K562 (cell line): ENCODE data around the gene MPHOSPH8. TPM values are rescaled to one million over a fixed set of nuclear protein-coding genes. Genes with fewer than 3 reads are reported as not detected.
A peak's percentile ranks its signal among the peaks of the same experiment; 100 is the strongest.

Experiments used
- ARID1B ChIP-seq: fragments of 450-650 bp; IDR thresholded peaks from 2 replicates; pipeline ENCODE4 v1.6.1; 2016; ENCODE audit warnings: antibody characterized with exemption, mild to moderate bottlenecking, inconsistent platforms
- ARID2 ChIP-seq: fragments of 450-650 bp; IDR thresholded peaks from 2 replicates; pipeline ENCODE4 v1.6.1; 2017; ENCODE audit warnings: antibody characterized with exemption, mild to moderate bottlenecking
- DDX20 ChIP-seq: fragments of 450-650 bp; IDR thresholded peaks from 2 replicates; pipeline ENCODE4 v1.6.1; 2016; ENCODE audit warnings: missing genetic modification characterization, low read depth, mild to moderate bottlenecking, missing compliant biosample characterization, moderate library complexity
- FUS ChIP-seq: fragments of 200-400 bp; formaldehyde crosslinking; optimal IDR thresholded peaks from 2 replicates; pipeline ENCODE3; 2017; ENCODE audit warnings: low read depth, low read length
- GTF3C2 ChIP-seq: IDR thresholded peaks from 3 replicates; pipeline ENCODE4 v1.6.1; 2011; ENCODE audit warnings: borderline replicate concordance, mild to moderate bottlenecking, moderate library complexity; ENCODE audit not compliant: insufficient read length; ENCODE audit errors: extremely low read depth
- HEY1 ChIP-seq: fragments of 250-450 bp; sonication (Bioruptor Pico); IDR thresholded peaks from 2 replicates; pipeline ENCODE4 v1.5.0; 2020; ENCODE audit warnings: mild to moderate bottlenecking, moderate library complexity, borderline replicate concordance
- NFYB ChIP-seq: IDR thresholded peaks from 2 replicates; pipeline ENCODE4 v1.6.1; 2011; ENCODE audit warnings: mild to moderate bottlenecking, moderate library complexity; ENCODE audit not compliant: insufficient read length; ENCODE audit errors: extremely low read depth
- ZBTB11 ChIP-seq, 3 experiments: fragments of 200-800 bp in 1 of 3; fragments of 250-450 bp in 1 of 3; fragments of 450-650 bp in 1 of 3; sonication (Bioruptor Pico) in 1 of 3; sonication (Bioruptor generic) in 1 of 3; formaldehyde crosslinking in 1 of 3; IDR thresholded peaks; 2 replicates each; pipeline versions ENCODE4 v1.6.1 to v1.8.0; 2016 to 2022; ENCODE audit warnings: mild to moderate bottlenecking in 2 of 3, missing genetic modification characterization in 2 of 3, missing compliant biosample characterization in 1 of 3, moderate library complexity in 1 of 3
- ZBTB43 ChIP-seq: sonication (generic); formaldehyde crosslinking; IDR thresholded peaks from 2 replicates; pipeline ENCODE4 v1.8.0; 2023; ENCODE audit warnings: mild to moderate bottlenecking, missing genetic modification reagents
- ZNF143 ChIP-seq: sonication (generic); formaldehyde crosslinking; IDR thresholded peaks from 2 replicates; pipeline ENCODE4 v1.9.0; 2022; ENCODE audit warnings: mild to moderate bottlenecking, missing genetic modification reagents
- ZNF589 ChIP-seq: fragments of 200-800 bp; sonication (Bioruptor generic); IDR thresholded peaks from 2 replicates; pipeline ENCODE4 v1.6.1; 2016; ENCODE audit warnings: low read depth, missing genetic modification characterization, missing compliant biosample characterization
- polyA plus RNA-seq, 8 experiments: library from polyadenylated mRNA; depleted of rRNA in 4 of 8; stranded (reverse) in 5 of 8; unstranded in 3 of 8; fragments of >200 nt; fragmentation: Nextera tagmentation in 2 of 8; fragmentation: Illumina TruSeq in 1 of 8; extraction: Ambion mirVana in 2 of 8; extraction: Trizol in 1 of 8; gene quantifications; 2 replicates each; pipeline versions ENCODE4 v1.2.1 to v1.2.3, GENCODE V29; 2011 to 2014; ENCODE audit warnings: inconsistent platforms in 1 of 8, missing spikeins in 1 of 8
- total RNA-seq, 7 experiments: library from RNA; depleted of rRNA in 6 of 7; stranded (reverse); fragments of >200 nt in 6 of 7; fragmentation: Illumina TruSeq in 2 of 7; extraction: Trizol in 2 of 7; gene quantifications; 2 replicates each; pipeline versions ENCODE4 v1.2.1 to v1.2.3, GENCODE V29; 2011 to 2021; ENCODE audit warnings: low replicate concordance in 1 of 7
- TF ChIP-seq, protein P1 (sequence below): fragments of 250-450 bp; sonication (Bioruptor Pico); IDR thresholded peaks from 2 replicates; pipeline ENCODE4 v1.4.0; 2020; ENCODE audit warnings: mild to moderate bottlenecking
- TF ChIP-seq, protein P2 (sequence below): fragments of 250-450 bp; sonication (Bioruptor Pico); IDR thresholded peaks from 2 replicates; pipeline ENCODE4 v1.4.0; 2020

Gene MPHOSPH8
- total and polyA plus RNA-seq, 9 of the 15 experiments (the other 6 are each of a cell fraction or from before 2014, with no cell fraction given): 10.3 to 24.8 (median 16.6) TPM

DNA sequence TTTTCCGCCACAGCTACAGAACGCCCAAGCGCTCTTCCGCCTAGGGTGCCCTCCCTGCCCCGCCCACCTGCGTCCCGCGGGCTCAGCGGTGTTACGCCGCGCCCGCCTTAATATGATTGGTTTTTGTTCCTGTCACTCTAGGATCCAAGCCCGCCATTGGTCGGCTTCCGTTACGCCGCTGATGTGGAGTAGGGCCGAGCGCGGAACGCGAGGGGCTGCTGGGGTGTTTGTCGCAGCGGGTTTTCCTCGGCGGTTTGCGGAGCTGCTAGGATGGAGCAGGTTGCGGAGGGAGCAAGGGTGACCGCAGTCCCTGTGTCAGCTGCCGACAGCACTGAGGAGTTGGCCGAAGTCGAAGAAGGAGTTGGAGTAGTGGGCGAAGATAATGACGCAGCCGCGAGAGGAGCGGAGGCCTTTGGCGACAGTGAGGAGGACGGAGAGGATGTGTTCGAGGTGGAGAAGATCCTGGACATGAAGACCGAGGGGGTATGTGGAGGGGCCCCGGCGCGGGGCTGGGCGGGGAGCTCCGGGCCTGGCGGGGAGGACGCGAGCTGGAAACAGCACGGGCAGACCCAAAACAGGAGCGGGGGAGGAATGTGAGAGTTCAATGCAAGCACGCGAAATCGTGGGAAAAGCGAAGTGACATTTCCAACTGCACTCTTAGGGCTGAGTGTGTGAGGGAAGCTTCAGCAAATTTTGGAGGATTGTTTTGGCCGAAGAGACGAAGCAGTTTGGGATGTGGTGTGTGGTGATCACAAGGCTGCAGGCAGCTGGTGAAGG, at the start of gene MPHOSPH8 (continued):
- no peak for TF ChIP-seq ZBTB11 (CRISPR knock-in tag; IDR thresholded peaks at IDR 0.05)
- TF ChIP-seq, protein P1, sequence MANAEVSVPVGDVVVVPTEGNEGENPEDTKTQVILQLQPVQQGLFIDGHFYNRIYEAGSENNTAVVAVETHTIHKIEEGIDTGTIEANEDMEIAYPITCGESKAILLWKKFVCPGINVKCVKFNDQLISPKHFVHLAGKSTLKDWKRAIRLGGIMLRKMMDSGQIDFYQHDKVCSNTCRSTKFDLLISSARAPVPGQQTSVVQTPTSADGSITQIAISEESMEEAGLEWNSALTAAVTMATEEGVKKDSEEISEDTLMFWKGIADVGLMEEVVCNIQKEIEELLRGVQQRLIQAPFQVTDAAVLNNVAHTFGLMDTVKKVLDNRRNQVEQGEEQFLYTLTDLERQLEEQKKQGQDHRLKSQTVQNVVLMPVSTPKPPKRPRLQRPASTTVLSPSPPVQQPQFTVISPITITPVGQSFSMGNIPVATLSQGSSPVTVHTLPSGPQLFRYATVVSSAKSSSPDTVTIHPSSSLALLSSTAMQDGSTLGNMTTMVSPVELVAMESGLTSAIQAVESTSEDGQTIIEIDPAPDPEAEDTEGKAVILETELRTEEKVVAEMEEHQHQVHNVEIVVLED (CRISPR knock-in tag): peak; percentile 92
- no peak for TF ChIP-seq DDX20
- TF ChIP-seq FUS: no peak
- TF ChIP-seq, protein P2, sequence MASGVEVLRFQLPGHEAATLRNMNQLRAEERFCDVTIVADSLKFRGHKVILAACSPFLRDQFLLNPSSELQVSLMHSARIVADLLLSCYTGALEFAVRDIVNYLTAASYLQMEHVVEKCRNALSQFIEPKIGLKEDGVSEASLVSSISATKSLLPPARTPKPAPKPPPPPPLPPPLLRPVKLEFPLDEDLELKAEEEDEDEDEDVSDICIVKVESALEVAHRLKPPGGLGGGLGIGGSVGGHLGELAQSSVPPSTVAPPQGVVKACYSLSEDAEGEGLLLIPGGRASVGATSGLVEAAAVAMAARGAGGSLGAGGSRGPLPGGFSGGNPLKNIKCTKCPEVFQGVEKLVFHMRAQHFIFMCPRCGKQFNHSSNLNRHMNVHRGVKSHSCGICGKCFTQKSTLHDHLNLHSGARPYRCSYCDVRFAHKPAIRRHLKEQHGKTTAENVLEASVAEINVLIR: peak; percentile 73
- no peak for TF ChIP-seq ZNF589 (CRISPR knock-in tag)
- TF ChIP-seq ZNF143 (CRISPR knock-in tag): no peak
- no peak for TF ChIP-seq ZBTB43 (CRISPR knock-in tag)
- no peak for TF ChIP-seq HEY1 (CRISPR knock-in tag)
- peak; percentile 81 for TF ChIP-seq NFYB
- no peak for TF ChIP-seq ARID2
- no peak for TF ChIP-seq GTF3C2
- TF ChIP-seq ARID1B: no peak
